Activated CD4-positive, alpha-beta T cell treated with anti-CD3 and anti-CD28 coated beads, Interleukin-2, Interleukin-4, amounts not matched to agents 100 ng/mL and 50 ng/mL, durations not matched to agents 16 hours and 8 hours (primary cell): ENCODE results near the gene ARL13A.
A peak's percentile ranks its signal among the peaks of the same experiment; 100 is the strongest.
"Not testable (repeated sequence)": the region's sequence is repeated elsewhere in the genome, so short reads cannot be mapped to it uniquely, and the experiment has no call there.

Source experiments
- DNase-seq: peaks from one replicate; pipeline ENCODE4 v3.0.0-alpha.2; 2020; ENCODE audit warnings: low spot score

ARL13A gene

GRCh38 chrX:100969408-100969807 lies at the start of gene ARL13A:
TSS of gene ARL13A (plus strand) at chrX:100969708. CDS start at chrX:100973690, 3,982 bp downstream.
- DNase-seq, result no peak

GRCh38 chrX:100924375-100924774 lies 45.1 kb upstream of the ARL13A start:
- DNase-seq, result no peak

GRCh38 chrX:100926453-100926852 lies 43.1 kb upstream of the ARL13A start:
- no peak for DNase-seq

GRCh38 chrX:100928660-100929613 lies 40.6 kb upstream of the ARL13A start, which contains the start of gene XKRX:
TSS of gene XKRX (minus strand) at chrX:100928917. CDS start at chrX:100928304, 613 bp downstream.
- peak; percentile 20 for DNase-seq

GRCh38 chrX:100931218-100931924 lies 38.1 kb upstream of the ARL13A start:
- DNase-seq, result peak; percentile 53

GRCh38 chrX:100931925-100932285 lies 37.6 kb upstream of the ARL13A start:
- no peak for DNase-seq

GRCh38 chrX:100935767-100936166 lies 33.7 kb upstream of the ARL13A start:
- DNase-seq, result no peak

- no peak for DNase-seq
Measured at GRCh38 chrX:100939333-100939732, 30.2 kb upstream of the ARL13A start.

- no peak for DNase-seq
Measured at GRCh38 chrX:100944601-100945000, 24.9 kb upstream of the ARL13A start.

GRCh38 chrX:100946299-100946927 lies 23.1 kb upstream of the ARL13A start:
- DNase-seq, result no peak

- no peak for DNase-seq
Measured at GRCh38 chrX:100948557-100948956, 21.0 kb upstream of the ARL13A start.

GRCh38 chrX:100962811-100963210 lies 6.7 kb upstream of the ARL13A start:
- no peak for DNase-seq

GRCh38 chrX:100964362-100964761 lies 5.1 kb upstream of the ARL13A start:
- no peak for DNase-seq

- DNase-seq, result no peak
Measured at GRCh38 chrX:100969936-100970335, 428 bp downstream of the ARL13A start.

- DNase-seq, result no peak
Measured at GRCh38 chrX:100973411-100973810, 3.9 kb downstream of the ARL13A start.

- no peak for DNase-seq
Measured at GRCh38 chrX:100975212-100975611, 5.7 kb downstream of the ARL13A start.

- no peak for DNase-seq
Measured at GRCh38 chrX:100976211-100976610, 6.7 kb downstream of the ARL13A start.

GRCh38 chrX:100979881-100980607 lies 10.5 kb downstream of the ARL13A start:
- DNase-seq, result no peak

- DNase-seq, result no peak
Measured at GRCh38 chrX:100980608-100981497, 11.3 kb downstream of the ARL13A start.

GRCh38 chrX:100981498-100981845 lies 12.0 kb downstream of the ARL13A start:
- not testable (repeated sequence) for DNase-seq

GRCh38 chrX:100984818-100985217 lies 15.3 kb downstream of the ARL13A start:
- DNase-seq, result no peak
